DMS 273 treated with DMSO at 0.1 percent for 48 hours (cell line): ENCODE data around the gene LRG1.

ENCODE experiments used
- DNase-seq: peaks from one replicate; lab custom pipeline; 2025; lab: John Stamatoyannopoulos, UW

The LRG1 gene

DNA sequence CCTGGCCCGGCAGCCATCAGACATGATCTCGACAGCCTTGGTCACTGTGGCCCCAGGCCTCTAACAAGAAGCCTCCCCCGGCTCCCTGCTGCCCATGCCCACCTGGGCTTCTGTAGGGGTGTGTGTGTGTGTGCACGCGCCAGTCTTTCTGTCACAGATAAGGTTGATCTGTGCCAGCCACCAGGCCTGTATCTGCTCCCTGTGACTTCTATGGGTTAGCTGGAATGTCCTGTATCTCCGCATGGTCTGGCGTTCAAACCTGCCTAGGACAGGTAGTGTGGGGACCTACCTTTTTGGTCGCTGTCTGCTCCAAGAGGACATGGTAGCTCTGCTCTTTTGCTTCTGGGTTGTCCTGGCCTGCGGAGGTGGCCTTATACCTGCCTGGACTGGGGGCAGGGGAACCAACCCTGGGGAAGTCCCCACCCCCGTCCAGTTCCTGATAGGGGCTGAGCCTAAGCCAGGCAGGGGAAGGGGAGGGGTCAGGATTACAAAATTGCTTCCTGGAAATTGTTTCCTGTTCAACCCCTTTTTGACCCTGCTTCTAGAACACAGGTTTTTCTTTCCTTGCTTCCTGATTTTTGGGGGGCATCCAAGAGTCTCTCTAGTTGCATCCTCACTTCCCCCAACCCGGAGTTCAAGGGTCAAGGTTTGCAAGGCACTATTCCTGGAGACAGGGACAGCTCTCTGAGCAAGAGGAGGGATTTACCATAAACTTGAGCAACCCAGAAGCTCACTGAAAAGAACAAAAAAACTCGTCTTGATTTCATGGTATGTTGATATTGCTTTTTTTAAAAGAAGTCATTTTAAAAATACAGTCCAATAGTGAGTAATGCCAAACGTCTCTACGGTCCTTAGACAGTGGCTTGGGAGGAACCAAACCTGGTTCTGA is at the start of gene LRG1:
TSS of gene LRG1 (minus strand) at position 344 of the 889 bp plus-strand sequence. CDS start at position 321, 23 bp downstream.
- DNase-seq = no peak

DNA sequence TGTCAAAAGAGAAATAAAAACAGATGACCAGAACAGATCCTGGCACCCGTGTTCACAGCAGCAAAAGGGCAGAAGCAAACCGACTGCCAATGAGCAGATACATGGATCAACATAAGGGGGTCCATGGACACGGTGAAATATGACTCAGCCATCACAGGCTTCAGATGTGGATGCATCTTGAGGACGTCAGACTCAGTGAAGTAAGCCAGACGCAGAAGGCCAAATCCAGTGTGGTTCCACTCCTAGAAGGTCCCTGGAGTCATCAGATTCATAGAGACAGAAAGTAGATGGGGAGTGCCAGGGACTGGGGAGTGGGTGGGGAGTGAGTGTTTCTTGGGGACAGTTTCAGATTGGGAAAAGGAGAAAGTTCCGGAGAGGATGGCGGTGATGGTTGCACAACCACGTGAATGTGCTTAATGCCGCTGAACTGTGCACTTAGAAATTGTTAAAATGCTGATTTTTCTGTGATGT is 48.5 kb upstream of the LRG1 start:
- DNase-seq = no peak

DNA sequence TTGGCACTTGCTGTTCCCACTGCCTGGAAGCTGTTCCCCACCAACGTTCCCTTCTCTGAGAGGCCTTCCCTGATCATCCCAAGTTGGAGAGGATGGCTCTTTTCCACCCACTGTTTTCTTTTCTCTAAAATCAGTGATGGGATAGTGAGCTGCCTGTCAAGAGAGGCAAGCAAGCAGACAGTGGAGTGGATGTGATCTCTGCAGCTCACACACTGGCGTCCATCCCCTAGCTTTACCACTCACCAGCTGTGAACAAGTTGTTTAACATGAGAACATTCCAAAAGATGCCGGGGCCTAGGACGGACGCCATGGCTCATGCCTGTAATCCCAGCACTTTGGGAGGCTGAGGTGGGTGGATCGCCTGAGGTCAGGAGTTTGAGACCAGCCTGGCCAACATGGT is 47.7 kb upstream of the LRG1 start:
- DNase-seq = no peak

DNA sequence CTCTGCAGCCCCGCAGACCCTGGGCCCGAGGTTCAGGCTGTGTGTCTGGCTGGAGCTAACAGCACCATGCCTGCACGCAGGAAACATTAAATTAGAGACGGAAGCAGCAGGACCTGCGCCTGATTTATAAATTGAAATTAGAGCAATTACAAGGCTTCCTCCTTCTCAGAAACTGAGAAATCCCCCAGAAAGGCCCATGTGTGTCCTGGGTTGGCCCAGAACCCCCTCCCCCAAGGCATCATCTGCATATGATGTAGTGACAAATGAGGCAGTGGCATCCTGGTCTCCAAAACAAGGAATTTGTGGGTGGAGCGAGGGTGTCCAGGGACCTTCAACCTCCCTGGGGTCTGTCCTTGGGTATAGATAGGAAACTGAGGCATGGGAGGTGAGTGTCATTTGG is 46.9 kb upstream of the LRG1 start:
- DNase-seq = no peak

DNA sequence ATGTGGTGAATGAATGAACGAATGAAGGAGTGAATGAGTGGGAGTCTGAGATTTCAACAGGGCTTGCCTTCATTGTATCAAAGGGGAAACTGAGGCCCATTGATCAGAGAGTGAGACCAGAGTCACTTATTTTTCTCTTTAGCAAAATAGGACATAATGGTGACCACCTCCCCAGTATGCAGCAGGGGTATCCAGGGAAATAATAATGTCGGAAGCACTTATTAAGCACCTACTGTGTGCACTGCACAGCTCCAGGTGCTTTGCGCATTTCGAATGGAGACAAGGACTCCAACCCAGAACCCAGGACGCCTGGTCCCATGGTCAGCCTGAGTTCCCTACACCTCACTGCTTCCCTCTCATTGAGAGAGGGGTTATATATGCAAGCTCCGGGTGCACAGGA is 46.4 kb upstream of the LRG1 start:
- DNase-seq = no peak

DNA sequence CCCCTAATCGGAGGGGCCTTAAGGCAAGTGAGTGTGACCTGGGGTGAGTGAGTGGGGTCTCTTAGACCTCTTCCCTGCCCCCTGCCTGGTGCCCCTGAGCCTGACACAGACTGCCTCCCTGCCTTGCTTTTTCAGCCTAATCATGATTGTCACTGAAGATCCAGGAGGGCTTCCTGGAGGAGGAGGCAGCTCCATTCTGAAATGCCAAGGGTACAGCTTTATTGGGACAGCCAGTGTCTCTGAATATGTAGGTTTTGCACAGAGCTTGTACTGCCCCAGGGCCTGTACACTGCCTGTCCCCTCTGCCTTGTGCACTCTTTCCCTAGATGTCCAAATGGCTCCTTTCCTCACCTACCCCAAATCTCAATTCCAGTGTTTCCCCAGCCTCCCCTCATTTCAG is 45.7 kb upstream of the LRG1 start:
- DNase-seq = no peak

DNA sequence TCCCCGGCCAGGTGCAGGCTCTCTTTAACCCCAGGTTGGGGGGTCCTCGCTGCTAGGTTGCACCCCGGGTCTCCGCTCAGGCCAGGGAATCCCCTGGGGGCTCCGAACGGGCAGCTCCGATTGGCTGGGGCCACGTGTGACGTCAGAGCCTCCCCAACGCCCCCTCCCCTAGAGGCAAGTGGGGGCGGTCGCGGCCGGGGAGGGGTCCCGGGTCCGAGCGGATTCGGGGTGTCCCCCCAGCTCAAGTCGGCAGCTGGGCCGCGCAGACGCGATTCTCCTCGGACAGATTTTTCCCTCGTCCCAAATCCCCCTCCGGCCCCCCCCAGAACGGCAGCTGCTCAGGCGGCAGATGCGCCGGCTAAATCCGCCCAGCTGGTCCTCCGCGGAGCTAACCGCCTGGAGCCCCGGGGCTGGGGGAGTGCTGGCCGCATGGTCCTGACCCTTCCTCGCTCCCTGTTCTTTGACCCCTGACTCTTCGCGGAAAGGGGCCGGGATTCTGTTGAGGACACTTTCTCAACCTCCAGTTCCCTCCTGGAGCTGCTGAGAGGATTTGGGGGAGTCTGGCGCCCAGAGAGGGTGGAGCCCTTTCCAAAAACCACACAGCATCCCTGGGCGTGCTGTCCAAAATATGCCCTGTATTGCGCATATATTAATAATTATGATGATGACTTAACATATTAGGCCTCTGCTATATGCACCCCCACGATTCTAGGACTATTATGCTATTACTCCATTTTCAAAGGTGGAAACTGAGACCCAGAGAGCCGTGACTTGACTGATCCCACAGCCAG is 45.0 kb upstream of the LRG1 start:
- DNase-seq = peak; percentile 46

- no peak for DNase-seq
Measured at GRCh38 chr19:4583961-4584669, 44.3 kb upstream of the LRG1 start.

DNA sequence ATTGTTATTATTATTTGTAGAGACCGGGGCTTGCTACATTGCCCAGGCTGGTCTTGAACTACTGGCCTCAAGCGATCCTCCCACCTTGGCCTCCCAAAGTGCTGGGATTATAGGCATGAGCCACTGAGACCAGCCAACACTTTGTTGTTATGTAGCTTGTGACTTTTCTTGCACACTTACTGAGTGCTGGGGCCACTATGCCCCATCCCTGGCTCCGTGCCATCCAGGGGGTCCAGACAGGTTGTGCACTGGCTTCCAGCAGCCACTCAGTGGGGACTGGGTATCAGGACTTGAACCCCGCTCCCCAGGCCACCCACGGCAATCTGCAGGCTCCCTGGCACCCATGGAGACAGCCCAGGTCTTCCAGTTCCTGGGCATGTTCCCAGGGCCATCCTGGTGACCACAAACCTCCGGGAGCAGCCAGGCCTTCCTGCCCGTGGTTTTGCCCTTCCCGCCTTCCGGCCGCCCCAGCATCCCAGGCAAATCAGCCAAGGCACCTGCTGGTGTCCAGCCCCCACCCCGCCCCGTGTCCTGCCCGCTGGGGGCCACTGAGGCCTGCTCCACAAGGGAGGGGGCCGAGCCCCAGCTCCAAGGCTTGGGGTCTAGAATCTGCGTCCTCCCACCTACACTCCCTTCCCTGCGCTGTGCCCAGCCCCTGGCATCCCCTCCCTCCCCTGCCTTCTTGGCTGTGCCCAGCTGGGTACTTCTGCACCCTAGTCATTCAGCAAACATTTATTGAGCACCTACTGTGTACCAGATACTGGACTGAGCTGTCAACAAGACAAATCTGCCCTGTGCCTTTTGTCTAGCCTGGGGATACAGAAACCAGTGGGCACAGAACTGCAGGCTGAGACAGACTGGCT is 43.4 kb upstream of the LRG1 start:
- DNase-seq = no peak

GRCh38 chr19:4581666-4582553 is 42.1 kb upstream of the LRG1 start:
- no peak for DNase-seq

- no peak for DNase-seq
Measured at GRCh38 chr19:4580961-4581665, 41.3 kb upstream of the LRG1 start.

DNA sequence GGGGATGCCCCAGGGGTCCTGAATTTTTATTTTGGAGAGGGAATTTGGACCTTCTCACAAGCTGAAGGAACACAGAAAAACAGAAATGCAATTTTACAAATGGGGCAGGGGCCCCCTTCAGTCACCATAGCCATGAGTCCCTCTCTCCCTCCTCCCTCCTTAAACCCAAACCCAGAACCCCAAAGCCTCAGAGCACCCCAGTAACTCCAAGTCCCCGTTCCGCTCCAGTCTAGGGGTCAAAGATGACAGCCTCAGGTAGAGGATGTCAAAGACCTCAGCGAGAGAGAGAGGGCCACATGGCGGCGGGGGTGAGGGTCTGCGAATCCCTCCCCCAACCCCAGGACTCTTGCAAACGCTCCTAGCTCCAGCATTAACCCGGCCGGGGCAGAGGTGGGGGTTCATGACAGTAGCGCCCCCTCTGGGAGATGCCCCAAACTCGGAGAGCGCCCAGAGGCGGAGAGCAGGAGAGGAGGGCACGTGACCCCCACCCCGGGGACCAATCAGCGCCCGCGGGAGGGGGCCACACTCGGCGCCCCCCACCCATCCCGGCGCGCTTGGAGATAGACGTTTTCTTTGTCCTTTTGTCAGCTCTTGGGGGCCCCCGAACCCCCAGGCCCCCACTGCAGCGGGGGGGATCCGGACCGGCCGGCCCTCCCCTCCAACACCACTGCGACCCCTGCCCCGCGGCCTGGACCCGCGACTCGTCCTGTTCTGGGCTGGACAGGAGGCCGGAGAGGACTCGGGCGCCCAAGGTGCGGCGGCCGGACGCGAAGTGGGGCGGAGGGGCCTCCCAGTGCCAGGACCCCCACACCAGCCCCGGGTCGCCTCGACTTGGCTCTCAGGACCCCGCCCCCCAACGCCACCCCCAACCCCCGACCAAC is 40.4 kb upstream of the LRG1 start:
- DNase-seq = no peak

GRCh38 chr19:4579389-4579788 is 39.6 kb upstream of the LRG1 start:
- no peak for DNase-seq

DNA sequence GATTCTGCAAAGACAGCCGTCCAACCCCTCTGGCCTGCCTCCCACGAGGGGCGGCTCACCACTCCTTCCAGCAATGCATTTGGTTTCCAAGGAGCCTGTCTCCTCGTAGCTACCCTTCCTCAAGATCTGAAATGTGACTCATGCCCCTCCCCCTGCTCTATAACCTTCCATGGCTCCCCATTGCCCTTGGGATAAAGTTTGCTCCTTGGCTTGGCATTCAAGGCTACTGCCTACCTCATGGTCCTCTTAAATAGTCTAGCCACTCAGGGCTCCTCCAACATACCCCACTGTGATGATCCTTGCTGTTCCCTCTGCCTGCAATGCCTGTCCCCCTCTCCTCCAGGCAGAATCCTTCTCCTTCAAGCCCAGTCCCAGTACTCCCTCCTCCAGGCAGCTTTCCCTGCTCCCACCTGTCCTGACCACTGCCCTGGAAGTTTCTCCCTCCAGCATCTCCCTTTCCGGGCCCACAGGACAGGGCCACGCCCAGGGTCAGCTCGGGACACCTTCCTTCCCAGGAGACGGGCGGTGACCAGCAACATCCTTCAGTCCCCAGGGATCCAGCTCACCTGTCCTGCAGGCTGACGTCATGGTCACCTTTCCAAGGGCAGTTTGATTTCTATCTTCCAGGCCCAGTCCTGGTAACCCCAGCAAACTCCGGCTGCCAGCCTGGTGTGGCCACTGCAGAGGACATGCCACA is 38.9 kb upstream of the LRG1 start:
- no peak for DNase-seq

DNA sequence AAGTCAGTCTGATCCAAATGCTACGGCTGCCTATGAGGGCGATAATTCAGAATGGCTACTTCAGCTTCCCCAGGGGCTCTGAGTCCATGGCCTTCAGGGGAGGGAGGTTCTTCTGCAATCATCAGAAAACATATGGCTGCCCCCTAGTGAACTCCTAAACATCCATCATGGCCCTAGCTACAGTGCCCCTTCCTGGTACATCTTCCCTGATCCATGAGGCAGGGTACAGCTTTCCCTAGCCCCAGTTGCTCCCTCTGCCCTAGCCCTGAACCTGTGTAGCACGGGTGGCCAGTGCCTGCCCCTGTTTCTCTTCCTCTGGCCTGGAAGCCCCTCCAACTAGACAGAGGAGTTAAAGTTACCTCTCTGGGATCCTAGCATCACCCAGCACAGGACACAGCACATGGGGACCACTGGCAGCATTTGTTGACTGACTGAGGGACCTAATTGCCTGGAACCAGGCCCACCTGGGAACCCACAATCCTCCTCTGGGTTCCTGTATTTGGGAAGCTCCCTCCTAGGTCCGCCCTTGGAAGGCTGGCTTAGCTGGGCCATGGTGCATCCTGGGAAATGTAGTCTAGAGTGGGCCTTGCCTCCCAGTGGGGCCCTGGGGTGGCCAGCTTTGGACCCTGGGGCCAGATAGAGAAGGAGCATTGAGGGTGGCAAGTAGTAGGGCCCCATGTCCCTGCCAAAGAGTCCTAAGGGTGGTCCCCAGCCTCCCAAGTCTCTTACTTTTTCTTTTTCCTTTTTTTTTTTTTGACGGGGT is 37.4 kb upstream of the LRG1 start:
- DNase-seq = no peak

- DNase-seq = no peak
Measured at GRCh38 chr19:4576016-4576933, 36.4 kb upstream of the LRG1 start.
